Measurements from ENCODE around the gene ENTPD6. TPM values are rescaled to one million over a fixed set of nuclear protein-coding genes. Genes with fewer than 3 reads are reported as not detected.

Gene ENTPD6
- total RNA-seq, 1 donor from 2014 or later, result 43.0 TPM

DNA sequence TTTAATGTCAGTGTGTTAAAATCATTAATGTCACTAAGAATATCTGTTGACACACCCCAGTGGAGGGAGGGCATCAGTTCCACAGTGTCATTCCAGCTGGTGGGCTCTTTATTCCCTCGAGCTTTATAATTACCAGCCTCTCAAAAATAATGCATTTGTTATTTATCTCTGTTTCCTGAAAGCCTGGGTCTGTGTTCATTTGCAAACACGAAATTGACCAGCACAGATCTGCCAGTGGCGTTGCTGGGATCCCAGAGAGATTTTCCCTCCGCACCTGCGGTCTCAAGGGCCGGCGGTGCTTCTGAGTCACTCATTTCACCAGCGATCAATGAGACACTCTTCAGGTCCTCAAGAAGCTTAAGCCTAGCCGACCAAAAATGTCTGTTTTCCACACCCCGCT lies 46.7 kb downstream of the ENTPD6 start:
- DNase-seq (ENCODE audit: low spot score), result no peak
- H3K36me3 Mint-ChIP-seq (ENCODE audit: low read depth, unreplicated experiment), result peaks cover 7% of the 10 kb centered on the region
- no peak overlapping the region for H3K4me3 Mint-ChIP-seq (ENCODE audit: unreplicated experiment)
- H3K27ac Mint-ChIP-seq (ENCODE audit: unreplicated experiment), result no peak overlapping the region
- H3K4me1 Mint-ChIP-seq (ENCODE audit: unreplicated experiment), result peaks cover 11% of the 10 kb centered on the region
- TF ChIP-seq, protein P1, sequence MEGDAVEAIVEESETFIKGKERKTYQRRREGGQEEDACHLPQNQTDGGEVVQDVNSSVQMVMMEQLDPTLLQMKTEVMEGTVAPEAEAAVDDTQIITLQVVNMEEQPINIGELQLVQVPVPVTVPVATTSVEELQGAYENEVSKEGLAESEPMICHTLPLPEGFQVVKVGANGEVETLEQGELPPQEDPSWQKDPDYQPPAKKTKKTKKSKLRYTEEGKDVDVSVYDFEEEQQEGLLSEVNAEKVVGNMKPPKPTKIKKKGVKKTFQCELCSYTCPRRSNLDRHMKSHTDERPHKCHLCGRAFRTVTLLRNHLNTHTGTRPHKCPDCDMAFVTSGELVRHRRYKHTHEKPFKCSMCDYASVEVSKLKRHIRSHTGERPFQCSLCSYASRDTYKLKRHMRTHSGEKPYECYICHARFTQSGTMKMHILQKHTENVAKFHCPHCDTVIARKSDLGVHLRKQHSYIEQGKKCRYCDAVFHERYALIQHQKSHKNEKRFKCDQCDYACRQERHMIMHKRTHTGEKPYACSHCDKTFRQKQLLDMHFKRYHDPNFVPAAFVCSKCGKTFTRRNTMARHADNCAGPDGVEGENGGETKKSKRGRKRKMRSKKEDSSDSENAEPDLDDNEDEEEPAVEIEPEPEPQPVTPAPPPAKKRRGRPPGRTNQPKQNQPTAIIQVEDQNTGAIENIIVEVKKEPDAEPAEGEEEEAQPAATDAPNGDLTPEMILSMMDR (IDR thresholded peaks at IDR 0.05; ENCODE audit: unreplicated experiment), result no peak
- H3K27me3 Mint-ChIP-seq (ENCODE audit: unreplicated experiment), result peaks cover 12% of the 10 kb centered on the region
- H3K9me3 Mint-ChIP-seq (ENCODE audit: unreplicated experiment), result no peaks in the 10 kb centered on the region

DNA sequence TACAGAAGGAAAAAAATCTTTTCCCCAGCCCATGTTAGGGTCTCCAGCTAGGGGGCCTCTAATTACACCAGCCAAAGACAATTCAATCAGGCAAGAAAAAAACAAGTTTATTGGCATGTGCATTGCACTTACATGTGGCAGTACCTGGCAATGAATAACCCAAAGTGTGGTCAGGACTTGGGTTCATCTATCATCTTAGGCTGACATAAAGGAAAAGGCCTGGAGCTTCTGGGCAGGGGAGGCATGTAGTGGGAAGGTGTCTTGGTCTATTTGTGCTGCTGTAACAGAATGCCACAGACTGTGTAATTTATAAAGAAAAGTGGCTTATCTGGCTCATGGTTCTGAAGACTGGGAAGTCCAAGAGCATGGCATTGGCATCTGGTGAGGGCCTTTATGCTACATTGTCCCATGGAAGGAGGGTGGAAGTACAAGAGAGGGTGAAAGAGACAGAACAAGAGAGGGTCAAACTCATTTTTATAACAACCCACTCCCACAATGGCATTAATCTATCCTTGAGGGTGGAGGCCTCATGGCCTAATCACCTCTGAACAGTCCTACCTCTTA lies 48.0 kb downstream of the ENTPD6 start:
- Mint-ChIP-seq H3K27ac (ENCODE audit: unreplicated experiment) (no peak overlapping the region), H3K27me3 (ENCODE audit: unreplicated experiment) (peaks cover 8% of the 10 kb centered on the region), H3K9me3 (ENCODE audit: unreplicated experiment) (no peaks in the 10 kb centered on the region), H3K36me3 (ENCODE audit: low read depth, unreplicated experiment) (peaks cover 7% of the 10 kb centered on the region), H3K4me3 (ENCODE audit: unreplicated experiment) (no peak overlapping the region), H3K4me1 (ENCODE audit: unreplicated experiment) (peaks cover 8% of the 10 kb centered on the region)
- TF ChIP-seq, protein P1 (IDR thresholded peaks at IDR 0.05; ENCODE audit: unreplicated experiment), result no peak
- no peak for DNase-seq (ENCODE audit: low spot score)

DNA sequence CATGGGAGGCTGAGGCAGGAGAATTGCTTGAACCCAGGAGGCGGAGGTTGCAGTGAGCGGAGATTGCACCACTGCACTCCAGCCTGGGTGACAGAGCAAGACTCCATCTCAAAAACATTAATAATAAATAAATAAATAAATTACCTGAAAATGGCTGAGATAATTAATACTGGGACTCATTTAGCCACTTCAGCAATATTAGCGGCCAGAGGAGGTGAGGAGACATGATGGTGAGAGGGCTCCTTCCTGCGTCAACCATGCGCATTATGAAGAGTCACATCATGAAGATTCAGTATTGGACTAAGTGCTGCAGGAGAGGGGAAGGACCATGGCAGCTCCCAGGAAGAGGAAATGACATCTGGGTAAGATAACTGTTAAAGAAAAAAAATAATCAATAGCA lies 49.5 kb downstream of the ENTPD6 start:
- Mint-ChIP-seq H3K4me1 (ENCODE audit: unreplicated experiment) (peaks cover 16% of the 10 kb centered on the region), H3K9me3 (ENCODE audit: unreplicated experiment) (no peaks in the 10 kb centered on the region), H3K4me3 (ENCODE audit: unreplicated experiment) (no peak overlapping the region), H3K36me3 (ENCODE audit: low read depth, unreplicated experiment) (peaks cover 7% of the 10 kb centered on the region), H3K27ac (ENCODE audit: unreplicated experiment) (no peak overlapping the region), H3K27me3 (ENCODE audit: unreplicated experiment) (peaks cover 12% of the 10 kb centered on the region)
- TF ChIP-seq, protein P1 (IDR thresholded peaks at IDR 0.05; ENCODE audit: unreplicated experiment), result no peak
- no peak for DNase-seq (ENCODE audit: low spot score)

DNA sequence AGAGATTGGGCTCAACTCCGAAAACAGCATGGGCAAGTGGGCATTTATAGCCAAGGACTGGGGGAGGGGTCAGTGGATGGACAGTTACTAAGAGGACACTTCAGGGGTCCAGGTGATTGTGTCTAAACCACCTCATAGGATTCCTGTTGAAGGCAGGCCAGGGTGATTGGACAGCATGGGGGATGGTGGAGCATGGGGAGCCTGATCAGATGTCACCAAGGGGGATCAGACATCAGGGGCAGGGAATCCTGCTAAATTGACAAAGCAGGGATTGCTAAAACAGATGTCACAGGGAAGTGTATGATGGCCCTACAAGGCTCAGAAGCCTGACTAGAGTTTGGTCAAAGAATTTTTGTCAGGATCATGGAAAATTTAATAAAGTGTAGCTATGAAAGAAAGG lies 49.9 kb downstream of the ENTPD6 start:
- Mint-ChIP-seq H3K27ac (ENCODE audit: unreplicated experiment) (no peak overlapping the region), H3K4me3 (ENCODE audit: unreplicated experiment) (no peak overlapping the region), H3K4me1 (ENCODE audit: unreplicated experiment) (peaks cover 16% of the 10 kb centered on the region), H3K36me3 (ENCODE audit: low read depth, unreplicated experiment) (peaks cover 7% of the 10 kb centered on the region), H3K27me3 (ENCODE audit: unreplicated experiment) (peaks cover 12% of the 10 kb centered on the region), H3K9me3 (ENCODE audit: unreplicated experiment) (no peaks in the 10 kb centered on the region)
- no peak for DNase-seq (ENCODE audit: low spot score)
- TF ChIP-seq, protein P1 (IDR thresholded peaks at IDR 0.05; ENCODE audit: unreplicated experiment), result no peak

DNA sequence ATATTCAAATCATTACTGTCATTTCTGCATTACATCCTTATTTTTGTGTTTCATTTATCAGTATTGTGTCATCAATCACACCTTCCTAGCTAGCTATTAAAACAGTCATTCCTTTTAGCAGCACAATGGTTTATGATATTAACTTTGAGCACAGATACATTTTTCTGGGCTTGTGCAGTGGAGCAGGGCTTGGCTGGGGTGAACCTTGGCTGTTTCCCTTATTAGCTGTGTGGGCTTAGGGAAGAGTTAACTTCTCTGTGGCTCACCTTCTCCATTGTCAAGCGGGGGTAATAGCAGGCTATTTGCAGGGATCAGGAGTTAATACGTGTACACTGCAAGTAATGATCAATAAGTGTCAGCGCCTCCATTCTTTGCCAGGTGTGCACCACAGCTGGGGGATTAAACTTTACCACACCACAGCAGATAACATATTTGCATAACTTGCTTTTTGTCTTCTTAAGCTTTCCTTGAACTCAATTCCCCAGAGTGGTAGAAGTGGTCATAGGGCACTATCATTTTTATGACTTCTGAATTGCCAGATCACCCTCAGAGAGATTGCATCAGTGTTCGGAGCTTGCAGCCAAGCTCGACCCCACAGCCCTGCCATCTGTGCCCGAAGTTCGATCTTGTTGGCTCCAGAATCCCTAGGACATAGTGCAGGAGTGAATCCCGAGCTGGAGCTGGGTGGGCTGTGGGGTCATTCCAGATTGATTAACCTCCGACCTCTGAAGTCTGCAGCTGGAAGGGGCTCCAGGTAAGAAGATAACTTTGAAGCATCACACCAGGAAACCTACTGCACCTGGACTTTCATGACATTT lies 50.9 kb downstream of the ENTPD6 start:
- peaks cover 15% of the 10 kb centered on the region for H3K27me3 Mint-ChIP-seq (ENCODE audit: unreplicated experiment)
- DNase-seq (ENCODE audit: low spot score), result no peak
- H3K36me3 Mint-ChIP-seq (ENCODE audit: low read depth, unreplicated experiment), result peaks cover 9% of the 10 kb centered on the region
- H3K4me3 Mint-ChIP-seq (ENCODE audit: unreplicated experiment), result peak overlapping the region; percentile 86
- H3K4me1 Mint-ChIP-seq (ENCODE audit: unreplicated experiment), result peaks cover 16% of the 10 kb centered on the region
- peak overlapping the region; percentile 5 for H3K27ac Mint-ChIP-seq (ENCODE audit: unreplicated experiment)
- TF ChIP-seq, protein P1 (IDR thresholded peaks at IDR 0.05; ENCODE audit: unreplicated experiment), result no peak
- H3K9me3 Mint-ChIP-seq (ENCODE audit: unreplicated experiment), result no peaks in the 10 kb centered on the region
